Right lobe of liver (tissue), 6 donors: Measurements from ENCODE around the gene TM9SF2. TPM values are rescaled to one million over a fixed set of nuclear protein-coding genes. Genes with fewer than 3 reads are reported as not detected.

Experiments used
- ATAC-seq, 4 donors: fragments of 200-7000 bp; cut with Tn5 transposase; one replicate each; pipeline ENCODE4 v1.9.1; 2020; ENCODE audit warnings: mild to moderate bottlenecking in 4 of 4, moderate library complexity in 4 of 4
- DNase-seq, 3 donors: peaks; one replicate each; pipeline ENCODE4 v3.0.0-alpha.2; 2020
- H3K27ac ChIP-seq, 3 donors: fragments of 200-600 bp; one replicate each; pipeline ENCODE4 v1.8.0; 2022
- H3K27me3 ChIP-seq, 2 donors: fragments of 200-600 bp; one replicate each; pipeline ENCODE4 v1.8.0; 2022
- H3K36me3 ChIP-seq, 4 donors: fragments of 200-600 bp; sonication (generic) in 1 of 4; one replicate each; pipeline versions ENCODE4 v1.5.1 to v1.8.0; 2017 to 2022; ENCODE audit warnings: control low read depth in 1 of 4
- H3K4me1 ChIP-seq, 4 donors: fragments of 200-600 bp; sonication (generic) in 1 of 4; one replicate each; pipeline versions ENCODE4 v1.5.1 to v1.8.0; 2017 to 2022; ENCODE audit warnings: control low read depth in 1 of 4
- H3K4me3 ChIP-seq, 3 donors: fragments of 200-600 bp; one replicate each; pipeline ENCODE4 v1.8.0; 2022
- H3K9me3 ChIP-seq, 4 donors: fragments of 200-600 bp; sonication (generic) in 1 of 4; one replicate each; pipeline versions ENCODE4 v1.5.1 to v1.8.0; 2017 to 2022; ENCODE audit warnings: control low read depth in 1 of 4
- POLR2A ChIP-seq: fragments of 450-650 bp; IDR thresholded peaks from one replicate; pipeline ENCODE4 v1.6.1; 2017; ENCODE audit warnings: antibody characterized with exemption, mild to moderate bottlenecking
- WGBS: methylation state at CpG from one replicate; pipeline ENCODE4 v1.1.6; 2018; ENCODE audit warnings: low coverage, low lambda C conversion rate; ENCODE audit not compliant: insufficient coverage; ENCODE audit errors: missing lambda C conversion rate; 5-methylcytosine and 5-hydroxymethylcytosine counted together
- intact Hi-C, 2 donors: fragments of 100-400 bp; cut with DNase I; formaldehyde crosslinking; loops; one replicate each; pipeline versions ENCODE4 v1.11.2 to v1.14.1; 2022
- total RNA-seq, 6 experiments: library from RNA; depleted of rRNA in 2 of 6; stranded (reverse); fragments of >200 nt in 2 of 6; fragmentation: NEBNext Ultra II Directional in 3 of 6; extraction: Animal tissue kit (Norgen Biotek cat#: 25700) in 3 of 6; gene quantifications; one replicate each; pipeline versions ENCODE4 v1.1.0 to v1.2.4, GENCODE V29; 2016 to 2023
- TF ChIP-seq, protein P1 (sequence below), 4 donors: fragments of 200-600 bp in 3 of 4; fragments of 450-650 bp in 1 of 4; IDR thresholded peaks; one replicate each; pipeline versions ENCODE4 v1.5.1 to v1.8.0; 2016 to 2022; ENCODE audit warnings: antibody characterized with exemption in 4 of 4, mild to moderate bottlenecking in 2 of 4
- donor health status: DM: no; HTN: yes; CAD: no.
- donor health status: DM: no; HTN: no; CAD: no.
- donor health status: DM: no; HTN: no; CAD: no.
- donor health status: DM: no; HTN: yes; CAD: no.
- donor health status: DM: no; HTN: yes; CAD: no.

The TM9SF2 gene
- total RNA-seq, 6 experiments from 2014 or later, result 83.6 to 102 (median 92.2) TPM

DNA sequence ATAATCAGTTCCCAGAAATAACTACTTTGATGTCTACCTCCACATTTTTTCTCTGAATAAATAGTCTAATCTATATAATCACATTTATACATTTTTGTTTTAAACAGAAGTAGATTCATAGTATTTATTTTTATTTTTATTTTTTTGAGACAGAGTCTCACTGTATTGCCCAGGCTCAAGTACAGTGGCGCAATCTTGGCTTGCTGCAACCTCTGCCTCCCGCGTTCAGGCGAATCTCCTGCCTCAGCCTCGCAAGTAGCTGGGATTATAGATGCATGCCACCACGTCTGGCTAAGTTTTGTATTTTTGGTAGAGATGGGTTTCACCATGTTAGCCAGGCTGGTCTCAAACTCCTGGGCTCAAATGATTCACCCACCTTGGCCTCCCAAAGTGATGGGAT, 16.7 kb downstream of the TM9SF2 start:
- Histone ChIP-seq H3K9me3 (no peaks in the 10 kb centered on the region), H3K27ac (no peak overlapping the region), H3K36me3 (peaks cover 3 to 28% (median 6%) of the 10 kb centered on the region in 4 donors), H3K27me3 (no peaks in the 10 kb centered on the region), H3K4me1 (peaks cover 0 to 12% (median 0%) of the 10 kb centered on the region in 4 donors), H3K4me3 (no peak overlapping the region)
- no peak for DNase-seq
- TF ChIP-seq, protein P1, sequence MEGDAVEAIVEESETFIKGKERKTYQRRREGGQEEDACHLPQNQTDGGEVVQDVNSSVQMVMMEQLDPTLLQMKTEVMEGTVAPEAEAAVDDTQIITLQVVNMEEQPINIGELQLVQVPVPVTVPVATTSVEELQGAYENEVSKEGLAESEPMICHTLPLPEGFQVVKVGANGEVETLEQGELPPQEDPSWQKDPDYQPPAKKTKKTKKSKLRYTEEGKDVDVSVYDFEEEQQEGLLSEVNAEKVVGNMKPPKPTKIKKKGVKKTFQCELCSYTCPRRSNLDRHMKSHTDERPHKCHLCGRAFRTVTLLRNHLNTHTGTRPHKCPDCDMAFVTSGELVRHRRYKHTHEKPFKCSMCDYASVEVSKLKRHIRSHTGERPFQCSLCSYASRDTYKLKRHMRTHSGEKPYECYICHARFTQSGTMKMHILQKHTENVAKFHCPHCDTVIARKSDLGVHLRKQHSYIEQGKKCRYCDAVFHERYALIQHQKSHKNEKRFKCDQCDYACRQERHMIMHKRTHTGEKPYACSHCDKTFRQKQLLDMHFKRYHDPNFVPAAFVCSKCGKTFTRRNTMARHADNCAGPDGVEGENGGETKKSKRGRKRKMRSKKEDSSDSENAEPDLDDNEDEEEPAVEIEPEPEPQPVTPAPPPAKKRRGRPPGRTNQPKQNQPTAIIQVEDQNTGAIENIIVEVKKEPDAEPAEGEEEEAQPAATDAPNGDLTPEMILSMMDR (IDR thresholded peaks at IDR 0.05), result no peak
- no peak for TF ChIP-seq POLR2A
- 81% methylated on average over 6 of the region's 6 CpGs for WGBS
- intact Hi-C loops, result no loop called here
- no peak for ATAC-seq

DNA sequence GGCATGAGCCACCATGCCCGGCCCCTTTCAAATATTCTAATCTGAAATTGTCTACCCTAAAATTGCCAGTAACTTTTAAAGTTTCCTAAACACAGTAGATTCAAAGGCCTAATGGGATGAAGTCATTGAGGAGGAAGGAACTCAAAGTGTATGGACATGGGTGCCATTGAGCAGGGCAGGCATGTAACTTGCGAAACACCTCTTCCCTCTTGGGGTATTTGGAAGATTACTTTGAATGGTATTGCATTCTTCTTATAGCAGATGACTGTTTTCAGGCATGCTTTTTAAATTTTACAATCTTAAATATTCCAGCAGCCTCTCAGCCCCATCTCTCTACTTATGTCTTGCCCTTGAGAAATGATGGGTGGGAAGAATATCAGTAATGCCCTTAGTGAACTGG, 21.0 kb downstream of the TM9SF2 start:
- ATAC-seq (no peak), DNase-seq (no peak)
- Histone ChIP-seq H3K9me3 (no peaks in the 10 kb centered on the region), H3K4me1 (peaks cover 0 to 10% (median 0%) of the 10 kb centered on the region in 4 donors), H3K4me3 (no peak overlapping the region), H3K27ac (no peak overlapping the region), H3K36me3 (peaks cover 3 to 34% (median 8%) of the 10 kb centered on the region in 4 donors), H3K27me3 (no peaks in the 10 kb centered on the region)
- no peak for TF ChIP-seq POLR2A
- TF ChIP-seq, protein P1 (IDR thresholded peaks at IDR 0.05), result no peak
- 100% methylated on average over 2 of the region's 2 CpGs for WGBS
- intact Hi-C loops, result no loop called here

DNA sequence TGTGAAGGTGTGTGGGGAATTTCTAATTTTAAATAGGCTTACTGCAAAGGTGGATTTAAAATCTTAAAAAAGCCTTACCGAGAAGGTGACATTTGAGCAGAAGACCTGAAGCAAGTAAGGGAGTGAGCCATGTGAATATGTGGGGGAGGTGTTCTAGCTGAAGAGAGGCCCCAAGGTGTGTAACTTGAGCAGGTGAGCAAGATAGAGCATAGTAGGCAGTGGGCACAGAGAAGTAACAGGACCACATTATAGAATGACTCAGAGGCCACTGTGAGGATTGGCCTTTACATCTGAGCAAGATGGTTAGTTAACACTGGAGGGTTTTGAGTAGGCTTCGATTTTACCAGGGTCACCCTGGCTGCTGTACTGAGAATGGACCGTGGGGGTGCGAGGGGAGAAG, 22.6 kb downstream of the TM9SF2 start:
- no peaks in the 10 kb centered on the region for H3K9me3 ChIP-seq
- intact Hi-C loops, result no loop called here
- WGBS, result 100% methylated on average over 4 of the region's 4 CpGs
- H3K36me3 ChIP-seq, result peaks cover 5 to 34% (median 8%) of the 10 kb centered on the region in 4 donors
- no peaks in the 10 kb centered on the region for H3K27me3 ChIP-seq
- TF ChIP-seq POLR2A, result no peak
- TF ChIP-seq, protein P1 (IDR thresholded peaks at IDR 0.05), result no peak
- H3K4me3 ChIP-seq, result no peak overlapping the region
- ATAC-seq, result no peak
- H3K4me1 ChIP-seq, result peaks cover 0 to 10% (median 0%) of the 10 kb centered on the region in 4 donors
- H3K27ac ChIP-seq, result no peak overlapping the region
- no peak for DNase-seq

DNA sequence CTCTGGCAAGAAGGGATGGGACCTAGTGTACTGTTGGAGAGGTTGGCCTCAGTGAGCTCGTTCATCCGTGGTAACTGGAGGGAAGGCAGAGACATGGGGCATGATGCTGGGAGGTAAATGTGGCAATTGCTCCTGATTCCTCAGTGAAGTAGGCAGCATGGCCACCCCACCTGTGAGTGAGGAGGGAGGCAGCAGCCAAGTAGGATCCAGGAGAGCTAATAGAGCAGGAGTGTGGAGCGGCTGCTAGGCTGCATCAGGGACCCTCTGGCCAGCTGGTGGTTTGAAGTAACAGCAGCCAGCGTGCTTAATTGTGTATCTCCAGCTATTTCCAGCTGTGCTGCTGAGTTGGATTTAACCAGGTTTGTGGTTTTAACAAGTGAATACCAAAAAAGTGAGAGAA, 24.7 kb downstream of the TM9SF2 start:
- intact Hi-C loops, result no loop called here
- 98% methylated on average over 3 of the region's 4 CpGs for WGBS
- Histone ChIP-seq H3K9me3 (no peaks in the 10 kb centered on the region), H3K27ac (no peak overlapping the region), H3K36me3 (peaks cover 1 to 25% (median 8%) of the 10 kb centered on the region in 4 donors), H3K4me3 (no peak overlapping the region), H3K4me1 (peaks cover 0 to 10% (median 0%) of the 10 kb centered on the region in 4 donors), H3K27me3 (no peaks in the 10 kb centered on the region)
- TF ChIP-seq, protein P1 (IDR thresholded peaks at IDR 0.05), result no peak
- TF ChIP-seq POLR2A, result no peak
- peak in 1 of 4 donors; percentile 31 for ATAC-seq
- DNase-seq, result no peak
